SK-N-SH treated with all-trans-retinoic acid at 6 μM for 48 hours (cell line): ENCODE results near the gene HIBCH.

Experiments
- ARNTL ChIP-seq: fragments of 450-650 bp; formaldehyde crosslinking; IDR thresholded peaks from 2 replicates; pipeline ENCODE4 v1.5.0; 2020; ENCODE audit warnings: low read depth, mild to moderate bottlenecking, moderate library complexity, borderline replicate concordance
- ESRRG ChIP-seq: fragments of 250-450 bp; sonication (Bioruptor Pico); IDR thresholded peaks from 2 replicates; pipeline ENCODE4 v1.6.1; 2021; ENCODE audit warnings: mild to moderate bottlenecking
- ISL1 ChIP-seq: fragments of 250-450 bp; sonication (Bioruptor Pico); IDR thresholded peaks from 2 replicates; pipeline ENCODE4 v2.1.2; 2022; ENCODE audit warnings: mild to moderate bottlenecking, moderate library complexity
- PATZ1 ChIP-seq: fragments of 250-450 bp; sonication (Bioruptor Pico); IDR thresholded peaks from 2 replicates; pipeline ENCODE4 v1.8.0; 2020; ENCODE audit warnings: mild to moderate bottlenecking, moderate library complexity, borderline replicate concordance
- RARB ChIP-seq: fragments of 250-450 bp; sonication (Bioruptor Pico); IDR thresholded peaks from 2 replicates; pipeline ENCODE4 v1.8.0; 2021; ENCODE audit warnings: mild to moderate bottlenecking, moderate library complexity
- SNAI2 ChIP-seq: fragments of 250-450 bp; sonication (Bioruptor Pico); IDR thresholded peaks from 2 replicates; pipeline ENCODE4 v1.5.0; 2020; ENCODE audit warnings: mild to moderate bottlenecking, moderate library complexity
- ZFP30 ChIP-seq: fragments of 450-650 bp; formaldehyde crosslinking; IDR thresholded peaks from 2 replicates; pipeline ENCODE4 v1.5.0; 2022; ENCODE audit warnings: mild to moderate bottlenecking, moderate library complexity
- ZNF565 ChIP-seq: fragments of 450-650 bp; formaldehyde crosslinking; conservative IDR thresholded peaks from 2 replicates; pipeline ENCODE4 v1.5.0; 2020; ENCODE audit warnings: low read depth, mild to moderate bottlenecking, moderate library complexity
- ZNF70 ChIP-seq: fragments of 450-650 bp; formaldehyde crosslinking; IDR thresholded peaks from 2 replicates; pipeline ENCODE4 v1.5.0; 2020; ENCODE audit warnings: mild to moderate bottlenecking, moderate library complexity

GRCh38 chr2:190179754-190180312 lies 139.8 kb downstream of the HIBCH start:
- no peak for TF ChIP-seq ARNTL
- no peak for TF ChIP-seq ESRRG (CRISPR knock-in tag)
- no peak for TF ChIP-seq ISL1 (CRISPR knock-in tag)
- no peak for TF ChIP-seq PATZ1 (CRISPR knock-in tag)
- TF ChIP-seq SNAI2, result no peak
- no peak for TF ChIP-seq ZFP30 (CRISPR knock-in tag)
- no peak for TF ChIP-seq RARB
- no peak for TF ChIP-seq ZNF565 (CRISPR knock-in tag)
- no peak for TF ChIP-seq ZNF70 (CRISPR knock-in tag)
